Cardiac fibroblast (primary cell): Measurements from ENCODE around the gene KBTBD12.

Experiments
- DNase-seq, 2 donors: peaks; one replicate each; pipeline versions ENCODE4 v3.0.0 to v3.0.0-alpha.2; 2010; ENCODE audit warnings: low read depth in 2 of 2
- H3K4me3 ChIP-seq, 2 donors: replicated peaks in 1 of 2; 1 replicate in 1 of 2; 2 replicates in 1 of 2; pipeline ENCODE4 v1.5.1; 2011; ENCODE audit warnings: low read depth in 2 of 2, low read length in 2 of 2, mild to moderate bottlenecking in 2 of 2, moderate library complexity in 1 of 2
- TF ChIP-seq, protein P1 (sequence below): IDR thresholded peaks from one replicate; pipeline ENCODE4 v1.5.1; 2011; ENCODE audit warnings: low read depth, mild to moderate bottlenecking, low read length, inconsistent platforms

KBTBD12 gene

DNA sequence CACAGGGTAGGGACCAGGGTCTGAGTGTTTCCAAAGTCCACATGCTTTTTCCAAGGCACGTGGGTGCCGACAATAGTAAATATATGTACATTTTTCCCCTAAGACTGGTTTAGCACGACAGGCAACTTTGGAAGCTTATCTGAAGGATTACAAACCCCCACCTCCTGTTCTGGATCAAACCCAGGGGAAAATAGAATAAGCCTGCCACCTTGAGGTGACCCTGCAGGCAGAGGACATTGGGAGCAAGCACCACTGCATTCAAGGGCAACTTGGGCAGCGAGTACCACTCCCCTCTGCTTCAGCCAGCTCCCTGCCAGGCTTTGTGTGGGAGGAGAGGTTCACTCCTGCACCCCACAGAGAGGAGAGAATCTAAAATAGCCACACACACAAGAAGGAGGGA, 44.8 kb downstream of the KBTBD12 start:
- TF ChIP-seq, protein P1, sequence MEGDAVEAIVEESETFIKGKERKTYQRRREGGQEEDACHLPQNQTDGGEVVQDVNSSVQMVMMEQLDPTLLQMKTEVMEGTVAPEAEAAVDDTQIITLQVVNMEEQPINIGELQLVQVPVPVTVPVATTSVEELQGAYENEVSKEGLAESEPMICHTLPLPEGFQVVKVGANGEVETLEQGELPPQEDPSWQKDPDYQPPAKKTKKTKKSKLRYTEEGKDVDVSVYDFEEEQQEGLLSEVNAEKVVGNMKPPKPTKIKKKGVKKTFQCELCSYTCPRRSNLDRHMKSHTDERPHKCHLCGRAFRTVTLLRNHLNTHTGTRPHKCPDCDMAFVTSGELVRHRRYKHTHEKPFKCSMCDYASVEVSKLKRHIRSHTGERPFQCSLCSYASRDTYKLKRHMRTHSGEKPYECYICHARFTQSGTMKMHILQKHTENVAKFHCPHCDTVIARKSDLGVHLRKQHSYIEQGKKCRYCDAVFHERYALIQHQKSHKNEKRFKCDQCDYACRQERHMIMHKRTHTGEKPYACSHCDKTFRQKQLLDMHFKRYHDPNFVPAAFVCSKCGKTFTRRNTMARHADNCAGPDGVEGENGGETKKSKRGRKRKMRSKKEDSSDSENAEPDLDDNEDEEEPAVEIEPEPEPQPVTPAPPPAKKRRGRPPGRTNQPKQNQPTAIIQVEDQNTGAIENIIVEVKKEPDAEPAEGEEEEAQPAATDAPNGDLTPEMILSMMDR = peak; percentile 55
- no peak overlapping the region for H3K4me3 ChIP-seq
- peak; percentile 50 to 60 for DNase-seq

DNA sequence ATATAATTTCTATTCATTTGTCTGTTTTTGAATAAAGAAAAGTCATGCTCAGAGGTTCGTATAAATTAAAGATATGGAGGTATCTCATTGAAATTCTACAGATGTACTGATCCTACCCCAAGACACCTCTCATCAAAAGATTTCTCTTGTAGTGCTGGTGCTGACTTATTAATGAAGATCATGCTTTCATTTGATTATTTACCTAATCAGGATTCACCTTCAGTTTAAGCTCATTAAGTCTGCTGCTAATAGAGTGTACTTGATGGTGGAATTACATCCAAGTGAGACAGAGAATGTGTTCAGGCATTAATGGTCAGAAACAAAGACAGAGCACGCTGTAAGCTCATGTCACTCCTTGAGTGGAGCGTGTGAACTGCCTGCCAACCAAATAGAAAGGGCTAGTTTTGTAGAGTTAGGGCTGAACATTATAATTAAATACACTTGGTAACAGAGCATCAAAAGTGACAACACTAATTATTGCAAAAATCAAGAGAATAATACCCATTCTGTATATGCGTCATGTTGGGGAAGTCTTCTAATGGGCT, 45.5 kb downstream of the KBTBD12 start:
- TF ChIP-seq, protein P1 = no peak
- H3K4me3 ChIP-seq = no peak overlapping the region

DNA sequence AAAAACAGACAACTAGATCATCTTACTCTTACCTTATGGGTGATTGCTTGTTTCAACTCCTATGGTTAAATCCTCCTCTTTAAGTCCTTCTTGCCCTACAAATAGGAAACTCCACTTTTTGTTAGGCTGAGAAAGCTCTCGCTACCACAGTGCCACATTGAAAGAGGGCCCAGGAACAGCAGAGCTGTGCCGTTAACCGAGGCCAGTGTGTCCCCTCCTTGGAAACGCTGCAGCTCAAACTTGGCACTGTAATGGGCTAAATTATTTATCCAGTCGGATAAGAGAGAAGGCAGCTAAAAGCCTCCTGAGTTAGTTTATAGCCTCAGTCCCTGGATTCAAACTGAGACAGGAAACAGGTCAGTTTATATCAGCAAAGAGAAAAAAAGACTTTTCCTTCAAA, 46.1 kb downstream of the KBTBD12 start:
- no peak for DNase-seq

More for the DNA sequence above, 45.5 kb downstream of the KBTBD12 start:
- no peak for DNase-seq

DNA sequence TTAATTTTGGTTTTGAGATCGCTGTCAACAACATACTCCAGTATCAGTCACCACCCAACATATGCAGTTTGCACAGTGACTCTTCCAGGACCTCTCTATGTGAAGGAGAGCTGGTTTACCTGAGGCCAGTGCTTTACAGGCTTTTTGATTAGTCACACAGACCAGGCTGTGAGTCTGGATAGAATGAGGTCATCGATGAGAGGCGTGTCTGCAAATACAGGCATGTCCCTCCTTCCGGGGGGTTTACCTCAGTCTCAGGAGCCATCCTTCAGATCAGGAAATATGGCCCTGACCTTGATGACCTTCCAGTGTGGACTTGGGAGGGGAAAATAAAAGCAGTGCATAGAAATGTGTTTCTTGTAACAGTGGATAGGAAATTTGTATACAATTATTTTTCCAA, 46.9 kb downstream of the KBTBD12 start:
- no peak overlapping the region for H3K4me3 ChIP-seq
- TF ChIP-seq, protein P1 = no peak
- DNase-seq = peak in 1 of 2 donors; percentile 37

More for the DNA sequence above, 46.1 kb downstream of the KBTBD12 start:
- TF ChIP-seq, protein P1 = no peak
- H3K4me3 ChIP-seq = no peak overlapping the region

DNA sequence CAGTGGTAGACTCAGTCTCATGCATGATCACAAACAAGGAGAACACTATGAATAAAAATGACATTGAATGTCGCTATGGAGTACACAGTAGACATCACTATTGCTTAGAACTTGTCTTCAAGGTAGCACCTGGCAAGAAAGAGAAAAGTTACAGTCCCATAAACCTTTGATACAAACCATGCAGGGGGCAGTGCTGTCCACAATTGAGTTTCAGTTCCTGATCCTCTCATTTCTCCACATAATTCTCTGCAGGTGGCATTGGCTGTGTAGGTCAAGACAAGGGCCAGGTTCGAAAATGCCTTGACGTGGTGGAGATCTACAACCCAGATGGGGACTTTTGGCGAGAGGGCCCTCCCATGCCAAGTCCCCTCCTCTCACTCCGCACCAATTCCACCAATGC, 47.9 kb downstream of the KBTBD12 start:
- TF ChIP-seq, protein P1 = no peak
- no peak overlapping the region for H3K4me3 ChIP-seq
- DNase-seq = no peak

DNA sequence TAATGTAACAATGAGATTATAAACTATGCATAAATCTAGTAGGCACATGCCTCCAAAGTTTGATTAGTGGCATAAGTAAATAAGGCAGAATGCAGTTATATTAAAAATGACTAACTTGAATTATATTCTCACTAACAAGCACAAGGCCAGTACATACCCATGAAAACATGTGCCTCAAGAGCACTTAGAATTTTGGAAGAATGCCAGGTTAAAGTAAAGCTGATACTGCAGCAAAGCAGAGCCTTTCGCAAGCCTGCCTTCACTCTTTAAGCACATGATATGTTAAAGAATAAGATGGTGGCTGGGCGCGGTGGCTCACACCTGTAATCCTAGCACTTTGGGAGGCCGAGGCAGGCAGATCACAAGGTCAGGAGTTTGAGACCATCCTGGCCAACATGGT, 49.0 kb downstream of the KBTBD12 start:
- H3K4me3 ChIP-seq = no peak overlapping the region
- TF ChIP-seq, protein P1 = no peak
- DNase-seq = peak; percentile 31 to 62

DNA sequence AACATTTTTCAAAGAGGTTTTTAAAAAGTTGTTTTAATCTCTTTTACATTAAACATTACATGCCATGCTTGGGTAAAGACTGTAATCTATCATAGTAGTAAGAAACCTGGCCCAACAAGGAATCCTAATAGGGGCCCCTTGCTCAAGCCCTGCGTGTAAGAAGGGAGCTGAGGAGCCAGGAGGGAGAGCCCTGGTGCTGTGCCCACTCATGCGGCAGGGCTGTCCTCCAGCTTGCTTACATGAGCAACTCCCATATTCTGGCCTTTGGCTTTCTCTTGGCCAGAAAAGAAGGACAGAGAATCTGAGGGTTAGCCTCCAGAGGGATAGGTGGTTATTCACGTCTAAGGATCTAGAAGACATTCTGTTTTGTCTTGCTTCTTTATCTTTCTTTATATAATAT, 49.8 kb downstream of the KBTBD12 start:
- no peak overlapping the region for H3K4me3 ChIP-seq
- DNase-seq = no peak
- TF ChIP-seq, protein P1 = no peak
